ENCODE measurements around the gene ZNF283. TPM values are rescaled to one million over a fixed set of nuclear protein-coding genes. Genes with fewer than 3 reads are reported as not detected.

Gene ZNF283
- total and polyA plus RNA-seq, 9 of the 15 experiments (the other 6 are each of a cell fraction or from before 2014, with no cell fraction given), result 6.0 to 19.5 (median 9.8) TPM

GRCh38 chr19:43778651-43779050, 48.5 kb upstream of the ZNF283 start:
- intact Hi-C loops (cut with micrococcal nuclease) (no loop called here), in situ Hi-C loops (cut with MboI) (no loop called here)
- Histone ChIP-seq H3K4me1 (replicated peaks in 1 of 2; ENCODE audit: control insufficient read depth in 2 of 2, insufficient read depth in 2 of 2, low read length in 2 of 2) (peaks cover 80 to 99% of the 10 kb centered on the region in 2 experiments), H2AFZ (ENCODE audit: low read depth, low read length) (no peak overlapping the region), H3K27ac (ENCODE audit: extremely low read depth, low read depth, low read length) (peak overlapping the region; percentile 83; the same call in 2 of the 3 replicates), H3K9ac (ENCODE audit: insufficient read depth in 1 of 2, low read depth in 2 of 2, low read length in 2 of 2) (peak overlapping the region in 1 of 2 experiments; percentile 52; a peak in 3 of 4 replicates), H3K79me2 (ENCODE audit: control insufficient read depth, insufficient read depth, low read length) (peaks cover 77% of the 10 kb centered on the region), H3K9me1 (ENCODE audit: control insufficient read depth, insufficient read depth, low read length) (no peaks in the 10 kb centered on the region), H4K20me1 (replicated peaks; ENCODE audit: control insufficient read depth, insufficient read depth, low read length) (no peaks in the 10 kb centered on the region), H3K27me3 (ENCODE audit: control insufficient read depth in 2 of 2, insufficient read depth in 2 of 2, low read length in 2 of 2) (no peaks in the 10 kb centered on the region), H3K36me3 (ENCODE audit: control insufficient read depth, insufficient read depth, low read length) (peaks cover 5% of the 10 kb centered on the region), H3K4me2 (ENCODE audit: insufficient read depth, low read length) (peak overlapping the region; percentile 72), H3K4me3 (peak overlapping the region; percentile 47; the same call in 1 of the 2 replicates), H3K9me3 (replicated peaks; ENCODE audit: control insufficient read depth, insufficient read depth, low read depth, low read length) (no peaks in the 10 kb centered on the region)
- ATAC-seq (no peak), FAIRE-seq (no peak), DNase-seq (ENCODE audit: extremely low read depth in 1 of 4, low spot score in 3 of 4) (no peak)
- no TSS peak for BruUV-seq (replicated peaks)
- CTCF ChIA-PET (ENCODE audit: low intra/inter-chr PET ratio), result no interaction called here
- POLR2A ChIA-PET, result interaction anchor here (1.1 to 9.9 kb wide), 3 partner anchors 8 to 25 kb away, joined by 3 to 71 read pairs (median 4); partner anchors contain the start of gene SMG9
- WGBS (ENCODE audit: insufficient coverage, low coverage, missing lambda C conversion rate), result 89% methylated on average over 1 of the region's 1 CpG
- TF ChIP-seq STAT6 (CRISPR knock-in tag; IDR thresholded peaks at IDR 0.05), result no peak
- TF ChIP-seq CSDE1 (IDR thresholded peaks at IDR 0.05), result no peak
- TF ChIP-seq JUN (IDR thresholded peaks at IDR 0.05; ENCODE audit: borderline replicate concordance, low read depth, low read length), result no peak
- no peak for TF ChIP-seq JUN (CRISPR knock-in tag; IDR thresholded peaks at IDR 0.05; ENCODE audit: borderline replicate concordance)
- TF ChIP-seq ESRRB (CRISPR knock-in tag; IDR thresholded peaks at IDR 0.05; ENCODE audit: borderline replicate concordance), result no peak
- TF ChIP-seq HEY1 (CRISPR knock-in tag; IDR thresholded peaks at IDR 0.05; ENCODE audit: borderline replicate concordance), result no peak
- no peak for TF ChIP-seq ZNF217 (CRISPR knock-in tag; IDR thresholded peaks at IDR 0.05)
- TF ChIP-seq ATF6 (CRISPR knock-in tag; IDR thresholded peaks at IDR 0.05), result no peak
- no peak for TF ChIP-seq HNRNPK (IDR thresholded peaks at IDR 0.05; ENCODE audit: low read depth, low read length, poor library complexity, severe bottlenecking)
- TF ChIP-seq CBFA2T3 (IDR thresholded peaks at IDR 0.05), result peak; percentile 7; the same call in 1 of the 2 replicates
- no peak for TF ChIP-seq CREBBP (IDR thresholded peaks at IDR 0.05; ENCODE audit: low read depth, low read length)
- no peak for TF ChIP-seq HSF4 (CRISPR knock-in tag; IDR thresholded peaks at IDR 0.05; ENCODE audit: borderline replicate concordance)
- no peak for TF ChIP-seq PHF20 (IDR thresholded peaks at IDR 0.05; ENCODE audit: partially characterized antibody)
- TF ChIP-seq TBP (optimal IDR thresholded peaks at IDR 0.05; ENCODE audit: low read depth, low read length), result peak; percentile 61
- no peak for TF ChIP-seq ZNF324 (CRISPR knock-in tag; IDR thresholded peaks at IDR 0.05)
- TF ChIP-seq POLR3A (IDR thresholded peaks at IDR 0.05; ENCODE audit: borderline replicate concordance, extremely low read depth, insufficient read depth, insufficient read length), result peak; percentile 51
- TF ChIP-seq ELK3 (CRISPR knock-in tag; IDR thresholded peaks at IDR 0.05), result no peak
- no peak for TF ChIP-seq FOXJ2 (tag; IDR thresholded peaks at IDR 0.05)
- TF ChIP-seq ZC3H11A (IDR thresholded peaks at IDR 0.05; ENCODE audit: low read depth, low read length), result no peak

Measured in K562 (cell line).